Colon (tissue), 2 donors: ENCODE data around the gene SP4.
"Not testable (repeated sequence)": the region's sequence is repeated elsewhere in the genome, so short reads cannot be mapped to it uniquely, and the experiment has no call there.

Experiments used
- FAIRE-seq: peaks from 2 replicates; lab custom pipeline; 2012; peaks lifted over from hg19 to GRCh38; lab: Jason Lieb, UNC
- donor health status: control.
- donor health status: control.

The SP4 gene

GRCh38 chr7:21526007-21526406, 98.1 kb downstream of the SP4 start:
- FAIRE-seq: no peak

- FAIRE-seq: no peak
Observed at GRCh38 chr7:21526448-21526847, 98.6 kb downstream of the SP4 start.

- FAIRE-seq: not testable (repeated sequence)
Observed at GRCh38 chr7:21532485-21532884, 104.6 kb downstream of the SP4 start.

- FAIRE-seq: not testable (repeated sequence)
Observed at GRCh38 chr7:21533646-21534045, 105.8 kb downstream of the SP4 start.

- FAIRE-seq: not testable (repeated sequence)
Observed at GRCh38 chr7:21536445-21537118, 108.7 kb downstream of the SP4 start.

- FAIRE-seq: no peak
Observed at GRCh38 chr7:21538936-21539495, 111.1 kb downstream of the SP4 start.

GRCh38 chr7:21542891-21543527, 115.1 kb downstream of the SP4 start, which contains the start of gene DNAH11:
TSS of gene DNAH11 (plus strand) at chr7:21543039. CDS start at chr7:21543246, 207 bp downstream.
- no peak for FAIRE-seq

- FAIRE-seq: no peak
Observed at GRCh38 chr7:21543528-21544302, 115.8 kb downstream of the SP4 start.

- no peak for FAIRE-seq
Observed at GRCh38 chr7:21544303-21544656, 116.4 kb downstream of the SP4 start.

- FAIRE-seq: no peak
Observed at GRCh38 chr7:21544715-21545114, 116.8 kb downstream of the SP4 start.

- FAIRE-seq: no peak
Observed at GRCh38 chr7:21547501-21547900, 119.6 kb downstream of the SP4 start.

GRCh38 chr7:21548491-21548890, 120.6 kb downstream of the SP4 start:
- FAIRE-seq: no peak

GRCh38 chr7:21550076-21550475, 122.2 kb downstream of the SP4 start:
- FAIRE-seq: no peak

GRCh38 chr7:21550821-21551531, 123.1 kb downstream of the SP4 start:
- no peak for FAIRE-seq

- no peak for FAIRE-seq
Observed at GRCh38 chr7:21562385-21562784, 134.5 kb downstream of the SP4 start.
